NCI-H460 (cell line): Measurements from ENCODE around the gene PLSCR3. TPM values are rescaled to one million over a fixed set of nuclear protein-coding genes. Genes with fewer than 3 reads are reported as not detected.

ENCODE experiments used
- DNase-seq: peaks from one replicate; pipeline ENCODE4 v3.0.0-alpha.2; 2016; ENCODE audit warnings: low read depth; ENCODE audit errors: extremely low read depth
- total RNA-seq: library from RNA; depleted of rRNA; stranded (reverse); fragments of >200 nt; shearing (Covaris generic); gene quantifications from 2 replicates; pipeline ENCODE4 v1.2.3, GENCODE V29; 2014; rRNA removed

Gene PLSCR3
- total RNA-seq, 1 experiment from 2014 or later = 32.4 TPM

- DNase-seq = peak; percentile 88
Measured at GRCh38 chr17:7351665-7352502, 42.4 kb downstream of the PLSCR3 start, which contains the start of gene KCTD11. TSS of gene KCTD11 (plus strand) at chr17:7352162.

GRCh38 chr17:7348478-7349242 is 45.7 kb downstream of the PLSCR3 start:
- DNase-seq = no peak

GRCh38 chr17:7347630-7348477 is 46.5 kb downstream of the PLSCR3 start:
- DNase-seq = no peak

- no peak for DNase-seq
Measured at GRCh38 chr17:7346761-7347614, 47.3 kb downstream of the PLSCR3 start.

- no peak for DNase-seq
Measured at GRCh38 chr17:7343250-7343649, 51.1 kb downstream of the PLSCR3 start.

- no peak for DNase-seq
Measured at GRCh38 chr17:7341842-7342241, 52.5 kb downstream of the PLSCR3 start.

- DNase-seq = no peak
Measured at GRCh38 chr17:7340179-7340578, 54.1 kb downstream of the PLSCR3 start.

Other genes starting within 250 kb of the PLSCR3 start
- gene ASGR1, start 215.2 kb downstream of the PLSCR3 start, total RNA-seq = 0.22 TPM in 1 of 2 replicates, not detected in the other
- gene DLG4, start 174.7 kb downstream of the PLSCR3 start, total RNA-seq = 3.6 and 3.7 TPM in 2 replicates
- 249 and 250 TPM in 2 replicates for gene ACADVL, start 174.6 kb downstream of the PLSCR3 start, total RNA-seq
- 49.5 and 54.9 TPM in 2 replicates for gene DVL2, start 160.0 kb downstream of the PLSCR3 start, total RNA-seq
- gene PHF23, start 155.1 kb downstream of the PLSCR3 start, total RNA-seq = 32.5 and 38.8 TPM in 2 replicates
- 150 and 175 TPM in 2 replicates for gene GABARAP, start 152.1 kb downstream of the PLSCR3 start, total RNA-seq
- 46.9 and 48.4 TPM in 2 replicates for gene CTDNEP1, start 142.8 kb downstream of the PLSCR3 start, total RNA-seq
- gene ELP5, start 142.3 kb downstream of the PLSCR3 start, total RNA-seq = 60.6 and 61.4 TPM in 2 replicates
- gene CLDN7, start 132.0 kb downstream of the PLSCR3 start, total RNA-seq = 12.6 and 13.2 TPM in 2 replicates
- not detected in 2 replicates for gene SLC2A4, start 112.8 kb downstream of the PLSCR3 start, total RNA-seq
- 0.06 and 0.15 TPM in 2 replicates for gene YBX2, start 99.9 kb downstream of the PLSCR3 start, total RNA-seq
- gene EIF5A, start 86.9 kb downstream of the PLSCR3 start, total RNA-seq = 659 and 733 TPM in 2 replicates
- 63.3 and 64.2 TPM in 2 replicates for gene GPS2, start 79.2 kb downstream of the PLSCR3 start, total RNA-seq
- 15.0 and 22.7 TPM in 2 replicates for gene NEURL4, start 65.2 kb downstream of the PLSCR3 start, total RNA-seq
- 0.02 TPM in 1 of 2 replicates, not detected in the other for gene ACAP1, start 58.0 kb downstream of the PLSCR3 start, total RNA-seq
- 5.0 and 6.0 TPM in 2 replicates for gene KCTD11, start 42.4 kb downstream of the PLSCR3 start, total RNA-seq
- not detected in 2 replicates for gene TMEM95, start 39.4 kb downstream of the PLSCR3 start, total RNA-seq
- 3.5 and 3.9 TPM in 2 replicates for gene TNK1, start 13.4 kb downstream of the PLSCR3 start, total RNA-seq
- 107 and 202 TPM in 2 replicates for gene TMEM256, start 9.6 kb upstream of the PLSCR3 start, total RNA-seq
- gene NLGN2, start 13.3 kb upstream of the PLSCR3 start, total RNA-seq = 5.5 and 6.2 TPM in 2 replicates
- not detected in 2 replicates for gene SPEM1, start 25.8 kb upstream of the PLSCR3 start, total RNA-seq
- gene SPEM2, start 31.1 kb upstream of the PLSCR3 start, total RNA-seq = not detected in 2 replicates
- gene SPEM3, start 34.3 kb upstream of the PLSCR3 start, total RNA-seq = not detected in 2 replicates
- 6.3 and 7.9 TPM in 2 replicates for gene TMEM102, start 40.9 kb upstream of the PLSCR3 start, total RNA-seq
- 1.2 TPM in 2 replicates for gene FGF11, start 45.0 kb upstream of the PLSCR3 start, total RNA-seq
- gene CHRNB1, start 50.5 kb upstream of the PLSCR3 start, total RNA-seq = 3.6 and 3.8 TPM in 2 replicates
- 14.7 and 15.3 TPM in 2 replicates for gene ZBTB4, start 85.1 kb upstream of the PLSCR3 start, total RNA-seq
- not detected in 2 replicates for gene SLC35G6, start 86.9 kb upstream of the PLSCR3 start, total RNA-seq
- 27.1 and 35.3 TPM in 2 replicates for gene POLR2A, start 89.8 kb upstream of the PLSCR3 start, total RNA-seq
- gene TNFSF12, start 154.5 kb upstream of the PLSCR3 start, total RNA-seq = 6.9 and 8.1 TPM in 2 replicates
- gene TNFSF13, start 164.2 kb upstream of the PLSCR3 start, total RNA-seq = 0.63 and 1.4 TPM in 2 replicates
- gene SENP3, start 167.4 kb upstream of the PLSCR3 start, total RNA-seq = 92.2 and 102 TPM in 2 replicates
- gene CD68, start 185.1 kb upstream of the PLSCR3 start, total RNA-seq = 24.5 and 29.4 TPM in 2 replicates
- 107 and 133 TPM in 2 replicates for gene MPDU1, start 189.3 kb upstream of the PLSCR3 start, total RNA-seq
- gene SOX15, start 195.6 kb upstream of the PLSCR3 start, total RNA-seq = 0.47 TPM in 1 of 2 replicates, not detected in the other
- 72.6 and 73.3 TPM in 2 replicates for gene FXR2, start 220.4 kb upstream of the PLSCR3 start, total RNA-seq
- 51.5 and 53.9 TPM in 2 replicates for gene SAT2, start 233.3 kb upstream of the PLSCR3 start, total RNA-seq
- 0.10 TPM in 1 of 2 replicates, not detected in the other for gene SHBG, start 235.6 kb upstream of the PLSCR3 start, total RNA-seq